NT2/D1 (cell line): Measurements from ENCODE around the gene OAS3.

Experiments used
- SUZ12 ChIP-seq: IDR thresholded peaks from 2 replicates; pipeline ENCODE4 v1.6.1; 2011; ENCODE audit not compliant: insufficient read length, insufficient read depth; ENCODE audit errors: extremely low read depth
- ZNF274 ChIP-seq: IDR thresholded peaks from 2 replicates; pipeline ENCODE4 v1.6.1; 2011; ENCODE audit warnings: mild to moderate bottlenecking, low read depth, low read length

- TF ChIP-seq ZNF274 (no peak), SUZ12 (no peak)
Measured at GRCh38 chr12:112996501-112996900, 58.2 kb downstream of the OAS3 start.
